HepG2 (cell line): ENCODE measurements around the gene RBCK1. TPM values are rescaled to one million over a fixed set of nuclear protein-coding genes. Genes with fewer than 3 reads are reported as not detected.

Experiments used
- ATF6 ChIP-seq: sonication (generic); formaldehyde crosslinking; conservative IDR thresholded peaks from 2 replicates; pipeline ENCODE4 v1.4.0; 2020; ENCODE audit warnings: missing genetic modification reagents
- CBX5 ChIP-seq: sonication (generic); formaldehyde crosslinking; IDR thresholded peaks from 2 replicates; pipeline ENCODE4 v1.4.0; 2020; ENCODE audit warnings: missing genetic modification reagents, borderline replicate concordance
- CEBPG ChIP-seq: IDR thresholded peaks from 2 replicates; pipeline ENCODE4 v1.6.1; 2016
- CEBPZ ChIP-seq: IDR thresholded peaks from 2 replicates; pipeline ENCODE4 v1.6.1; 2012; ENCODE audit warnings: low read length, improper control_type of control experiment
- EZH2 ChIP-seq: conservative IDR thresholded peaks from 2 replicates; pipeline ENCODE4 v1.6.1; 2012; ENCODE audit warnings: mild to moderate bottlenecking, low read depth, low read length, moderate library complexity
- JUN ChIP-seq: sonication (generic); formaldehyde crosslinking; IDR thresholded peaks from 2 replicates; pipeline ENCODE4 v1.4.0; 2020; ENCODE audit warnings: mild to moderate bottlenecking, missing genetic modification reagents
- KDM5A ChIP-seq: fragments of 200-600 bp; sonication (generic); IDR thresholded peaks from 2 replicates; pipeline ENCODE4 v1.7.0; 2018; ENCODE audit warnings: antibody characterized with exemption, mild to moderate bottlenecking, low read length, borderline replicate concordance
- KLF16 ChIP-seq, 2 experiments: sonication (generic) in 1 of 2; formaldehyde crosslinking in 1 of 2; IDR thresholded peaks; 2 replicates each; pipeline versions ENCODE4 v1.6.1 to v1.8.0; 2016 to 2023; ENCODE audit warnings: missing genetic modification reagents in 2 of 2, missing compliant biosample characterization in 1 of 2
- MTF2 ChIP-seq: sonication (generic); formaldehyde crosslinking; IDR thresholded peaks from 2 replicates; pipeline ENCODE4 v1.5.0; 2020; ENCODE audit warnings: missing genetic modification reagents, borderline replicate concordance
- POLR2G ChIP-seq: fragments of 200-400 bp; formaldehyde crosslinking; IDR thresholded peaks from 2 replicates; pipeline ENCODE4 v1.6.1; 2018; ENCODE audit warnings: mild to moderate bottlenecking, low read depth, low read length, moderate library complexity
- RBM22 ChIP-seq: fragments of 200-400 bp; formaldehyde crosslinking; optimal IDR thresholded peaks from 2 replicates; pipeline ENCODE3; 2017; ENCODE audit warnings: mild to moderate bottlenecking, low read length, moderate library complexity
- SMARCE1 ChIP-seq: fragments of 450-650 bp; IDR thresholded peaks from 2 replicates; pipeline ENCODE4 v1.6.1; 2017; ENCODE audit warnings: borderline replicate concordance
- SP5 ChIP-seq: IDR thresholded peaks from 2 replicates; pipeline ENCODE4 v1.6.1; 2016; ENCODE audit warnings: low read depth, borderline replicate concordance
- THRA ChIP-seq: sonication (generic); formaldehyde crosslinking; IDR thresholded peaks from 2 replicates; pipeline ENCODE4 v1.4.0; 2020; ENCODE audit warnings: missing genetic modification reagents, borderline replicate concordance
- TOPORS ChIP-seq: sonication (generic); formaldehyde crosslinking; IDR thresholded peaks from 2 replicates; pipeline ENCODE4 v1.8.0; 2023; ENCODE audit warnings: mild to moderate bottlenecking, missing genetic modification reagents
- ZBTB21 ChIP-seq: sonication (generic); formaldehyde crosslinking; IDR thresholded peaks from 2 replicates; pipeline ENCODE4 v1.4.0; 2020; ENCODE audit warnings: missing genetic modification reagents
- ZFP62 ChIP-seq: sonication (generic); formaldehyde crosslinking; IDR thresholded peaks from 2 replicates; pipeline ENCODE4 v1.4.0; 2020; ENCODE audit warnings: missing genetic modification reagents
- ZNF317 ChIP-seq: sonication (generic); formaldehyde crosslinking; IDR thresholded peaks from 2 replicates; pipeline ENCODE4 v1.5.0; 2020; ENCODE audit warnings: mild to moderate bottlenecking, missing genetic modification reagents
- ZUFSP ChIP-seq: sonication (generic); formaldehyde crosslinking; IDR thresholded peaks from 2 replicates; pipeline ENCODE4 v1.9.0; 2021; ENCODE audit warnings: missing genetic modification reagents, mild to moderate bottlenecking, borderline replicate concordance
- polyA plus RNA-seq, 8 experiments: library from polyadenylated mRNA; depleted of rRNA in 3 of 8; stranded (reverse) in 7 of 8; unstranded in 1 of 8; fragments of >200 nt; fragmentation: Illumina TruSeq in 4 of 8; extraction: Trizol in 4 of 8; gene quantifications; 2 replicates each; pipeline versions ENCODE4 v1.2.1 to v1.2.3, GENCODE V29; 2011 to 2016; ENCODE audit warnings: low read depth in 4 of 8, missing spikeins in 1 of 8, mixed read lengths in 1 of 8; ENCODE audit not compliant: insufficient read depth in 1 of 8
- total RNA-seq, 5 experiments: library from RNA; depleted of rRNA; stranded (reverse); fragments of >200 nt; fragmentation: Illumina TruSeq; extraction: Trizol; gene quantifications; 2 replicates each; pipeline ENCODE4 v1.2.3, GENCODE V29; 2016; ENCODE audit warnings: low read depth in 1 of 5
- TF ChIP-seq, protein P1 (sequence below): sonication (generic); formaldehyde crosslinking; conservative IDR thresholded peaks from 2 replicates; pipeline ENCODE4 v1.4.0; 2020; ENCODE audit warnings: missing genetic modification reagents

Gene RBCK1
- total and polyA plus RNA-seq, 2 of the 13 experiments (the other 11 are each of a cell fraction or from before 2014, with no cell fraction given): 149 to 215 TPM

GRCh38 chr20:431012-431904 lies 23.2 kb downstream of the RBCK1 start (continued):
- TF ChIP-seq KDM5A (no peak), ZFP62 (CRISPR knock-in tag) (no peak), RBM22 (peak; percentile 84), EZH2 (no peak), KLF16 (CRISPR knock-in tag; IDR thresholded peaks at IDR 0.05) (peak in 1 of 2 experiments; percentile 91; a peak in 2 of 4 replicates), ATF6 (CRISPR knock-in tag) (peak; percentile 93; the same call in 1 of the 2 replicates), SMARCE1 (no peak), ZUFSP (CRISPR knock-in tag) (no peak), JUN (CRISPR knock-in tag) (no peak), MTF2 (CRISPR knock-in tag) (no peak), CBX5 (CRISPR knock-in tag) (peak; percentile 95), ZNF317 (CRISPR knock-in tag) (no peak), ZBTB21 (no peak), TOPORS (CRISPR knock-in tag) (no peak), POLR2G (peak; percentile 26), CEBPG (CRISPR knock-in tag) (peak; percentile 68), SP5 (peak; percentile 66; the same call in 1 of the 2 replicates), CEBPZ (no peak), THRA (peak; percentile 81)
- TF ChIP-seq, protein P1, sequence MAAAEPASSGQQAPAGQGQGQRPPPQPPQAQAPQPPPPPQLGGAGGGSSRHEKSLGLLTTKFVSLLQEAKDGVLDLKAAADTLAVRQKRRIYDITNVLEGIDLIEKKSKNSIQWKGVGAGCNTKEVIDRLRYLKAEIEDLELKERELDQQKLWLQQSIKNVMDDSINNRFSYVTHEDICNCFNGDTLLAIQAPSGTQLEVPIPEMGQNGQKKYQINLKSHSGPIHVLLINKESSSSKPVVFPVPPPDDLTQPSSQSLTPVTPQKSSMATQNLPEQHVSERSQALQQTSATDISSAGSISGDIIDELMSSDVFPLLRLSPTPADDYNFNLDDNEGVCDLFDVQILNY (CRISPR knock-in tag): no peak
